ENCODE results near the gene SIRPB2.

DNA sequence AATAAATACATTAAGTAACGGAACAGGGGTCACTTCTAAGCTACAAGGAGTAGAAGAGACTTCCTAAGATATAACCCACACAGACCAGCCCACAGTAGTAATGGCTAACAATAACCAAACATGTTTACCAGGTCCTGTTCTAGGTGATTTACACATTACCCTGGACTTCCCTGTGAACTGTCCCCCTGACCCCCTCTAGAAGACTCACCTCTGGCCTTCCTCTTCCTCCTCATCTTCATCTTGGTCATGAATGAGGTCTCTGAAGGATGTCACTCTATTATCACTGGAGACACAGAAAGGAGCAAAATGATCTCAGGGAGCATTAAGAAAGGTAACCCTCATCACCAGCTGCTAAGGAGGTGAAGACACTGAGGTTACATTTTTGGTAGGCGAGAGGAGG, 33.2 kb downstream of the SIRPB2 start:
- no peak for TF ChIP-seq POLR2A (IDR thresholded peaks at IDR 0.05)
- TF ChIP-seq, protein P1, sequence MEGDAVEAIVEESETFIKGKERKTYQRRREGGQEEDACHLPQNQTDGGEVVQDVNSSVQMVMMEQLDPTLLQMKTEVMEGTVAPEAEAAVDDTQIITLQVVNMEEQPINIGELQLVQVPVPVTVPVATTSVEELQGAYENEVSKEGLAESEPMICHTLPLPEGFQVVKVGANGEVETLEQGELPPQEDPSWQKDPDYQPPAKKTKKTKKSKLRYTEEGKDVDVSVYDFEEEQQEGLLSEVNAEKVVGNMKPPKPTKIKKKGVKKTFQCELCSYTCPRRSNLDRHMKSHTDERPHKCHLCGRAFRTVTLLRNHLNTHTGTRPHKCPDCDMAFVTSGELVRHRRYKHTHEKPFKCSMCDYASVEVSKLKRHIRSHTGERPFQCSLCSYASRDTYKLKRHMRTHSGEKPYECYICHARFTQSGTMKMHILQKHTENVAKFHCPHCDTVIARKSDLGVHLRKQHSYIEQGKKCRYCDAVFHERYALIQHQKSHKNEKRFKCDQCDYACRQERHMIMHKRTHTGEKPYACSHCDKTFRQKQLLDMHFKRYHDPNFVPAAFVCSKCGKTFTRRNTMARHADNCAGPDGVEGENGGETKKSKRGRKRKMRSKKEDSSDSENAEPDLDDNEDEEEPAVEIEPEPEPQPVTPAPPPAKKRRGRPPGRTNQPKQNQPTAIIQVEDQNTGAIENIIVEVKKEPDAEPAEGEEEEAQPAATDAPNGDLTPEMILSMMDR (IDR thresholded peaks at IDR 0.05) = no peak
